ENCODE measurements around the gene NFKBIA. TPM values are rescaled to one million over a fixed set of nuclear protein-coding genes. Genes with fewer than 3 reads are reported as not detected.
"Not testable (repeated sequence)": the region's sequence is repeated elsewhere in the genome, so short reads cannot be mapped to it uniquely, and the experiment has no call there.

Gene NFKBIA
- total RNA-seq, result 93.1 and 252 TPM in 2 replicates

DNA sequence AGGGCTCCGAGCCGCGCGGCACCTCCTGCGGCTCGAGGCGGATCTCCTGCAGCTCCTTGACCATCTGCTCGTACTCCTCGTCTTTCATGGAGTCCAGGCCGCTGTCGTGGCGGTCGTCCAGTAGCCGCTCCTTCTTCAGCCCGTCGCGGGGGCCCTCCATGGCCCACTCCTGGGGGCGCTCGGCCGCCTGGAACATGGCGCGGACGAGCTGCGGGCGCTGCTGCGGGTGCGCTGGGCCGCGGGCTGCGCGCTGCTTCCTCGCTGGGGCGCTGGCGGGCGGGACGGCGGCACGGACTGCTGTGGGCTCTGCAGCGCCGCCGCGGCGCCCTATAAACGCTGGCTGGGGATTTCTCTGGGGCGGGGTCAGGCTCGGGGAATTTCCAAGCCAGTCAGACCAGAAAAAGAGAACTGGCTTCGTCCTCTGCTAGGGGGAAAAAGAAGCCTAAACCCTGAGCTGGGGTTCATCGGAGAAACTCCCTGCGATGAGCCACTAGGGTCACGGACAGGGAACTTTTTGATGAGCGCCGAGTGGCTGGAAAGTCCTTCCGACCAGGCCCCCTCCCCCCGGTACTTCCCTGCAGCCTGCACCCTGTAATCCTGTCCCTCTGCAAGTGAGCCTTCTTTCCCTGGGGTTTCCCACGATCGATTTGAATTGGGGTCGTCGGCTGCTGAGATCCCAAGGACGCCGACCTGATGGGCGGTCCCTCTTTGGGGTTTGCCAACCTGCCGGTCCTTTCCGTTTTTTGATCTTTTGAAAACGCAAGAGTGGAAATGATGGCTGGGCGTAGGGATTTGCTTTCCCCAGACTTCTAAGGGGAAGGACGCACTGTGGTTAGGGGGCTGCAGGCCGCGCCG is at the start of gene NFKBIA:
Gene NFKBIA (minus strand): TSS at position 301 of the 855 bp plus-strand sequence. CDS start 105 bp downstream, at position 196.
- TF ChIP-seq, protein P1, sequence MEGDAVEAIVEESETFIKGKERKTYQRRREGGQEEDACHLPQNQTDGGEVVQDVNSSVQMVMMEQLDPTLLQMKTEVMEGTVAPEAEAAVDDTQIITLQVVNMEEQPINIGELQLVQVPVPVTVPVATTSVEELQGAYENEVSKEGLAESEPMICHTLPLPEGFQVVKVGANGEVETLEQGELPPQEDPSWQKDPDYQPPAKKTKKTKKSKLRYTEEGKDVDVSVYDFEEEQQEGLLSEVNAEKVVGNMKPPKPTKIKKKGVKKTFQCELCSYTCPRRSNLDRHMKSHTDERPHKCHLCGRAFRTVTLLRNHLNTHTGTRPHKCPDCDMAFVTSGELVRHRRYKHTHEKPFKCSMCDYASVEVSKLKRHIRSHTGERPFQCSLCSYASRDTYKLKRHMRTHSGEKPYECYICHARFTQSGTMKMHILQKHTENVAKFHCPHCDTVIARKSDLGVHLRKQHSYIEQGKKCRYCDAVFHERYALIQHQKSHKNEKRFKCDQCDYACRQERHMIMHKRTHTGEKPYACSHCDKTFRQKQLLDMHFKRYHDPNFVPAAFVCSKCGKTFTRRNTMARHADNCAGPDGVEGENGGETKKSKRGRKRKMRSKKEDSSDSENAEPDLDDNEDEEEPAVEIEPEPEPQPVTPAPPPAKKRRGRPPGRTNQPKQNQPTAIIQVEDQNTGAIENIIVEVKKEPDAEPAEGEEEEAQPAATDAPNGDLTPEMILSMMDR (IDR thresholded peaks at IDR 0.05; ENCODE audit: insufficient read depth, low read depth, low read length), result peak; percentile 26
- H3K4me3 ChIP-seq (ENCODE audit: low read depth, low read length), result peak within 1 kb of the TSS; percentile 75
- DNase-seq (ENCODE audit: low read depth), result peak; percentile 91

DNA sequence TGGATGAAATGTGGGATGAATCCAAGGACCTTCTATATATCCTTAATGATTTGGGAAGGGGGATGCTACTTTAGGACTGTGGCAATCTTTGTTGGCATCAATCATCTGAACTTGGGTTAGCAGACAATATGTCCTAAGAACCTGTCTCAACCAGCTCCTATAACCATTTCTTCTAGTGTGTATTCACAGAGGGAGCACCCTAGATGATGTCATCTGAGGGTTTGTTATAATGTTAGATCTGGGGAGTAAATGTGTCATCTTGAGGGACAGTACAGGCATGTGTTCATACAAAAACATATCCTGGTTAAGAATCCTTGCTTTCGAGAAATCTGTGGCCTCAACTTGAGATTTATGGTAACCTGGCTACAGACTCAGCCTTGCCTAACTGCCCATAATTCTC is 41.9 kb upstream of the NFKBIA start:
- no peak for DNase-seq (ENCODE audit: low read depth)
- TF ChIP-seq, protein P1 (IDR thresholded peaks at IDR 0.05; ENCODE audit: insufficient read depth, low read depth, low read length), result no peak
- no peak overlapping the region for H3K4me3 ChIP-seq (ENCODE audit: low read depth, low read length)

DNA sequence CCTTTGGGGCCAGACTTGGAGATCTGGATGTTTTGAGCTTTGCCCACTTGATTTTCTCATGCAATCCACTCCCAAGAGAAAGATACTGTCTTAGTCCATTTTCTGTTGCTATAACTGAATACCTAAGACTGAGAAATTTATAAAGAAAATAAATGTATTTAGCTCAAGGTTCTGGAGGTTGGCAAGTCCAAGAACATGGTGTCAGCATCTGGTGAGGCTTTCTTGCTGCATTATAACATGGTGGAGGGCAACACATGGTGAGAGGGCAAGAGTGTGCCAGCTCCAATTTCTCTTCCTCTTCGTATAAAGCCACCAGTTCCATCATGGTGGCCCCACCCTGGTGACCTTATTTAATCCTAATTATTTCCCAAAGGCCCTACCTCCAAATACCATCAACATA is 39.6 kb upstream of the NFKBIA start:
- no peak for DNase-seq (ENCODE audit: low read depth)
- no peak overlapping the region for H3K4me3 ChIP-seq (ENCODE audit: low read depth, low read length)
- TF ChIP-seq, protein P1 (IDR thresholded peaks at IDR 0.05; ENCODE audit: insufficient read depth, low read depth, low read length), result no peak

GRCh38 chr14:35441160-35441559 is 36.6 kb upstream of the NFKBIA start:
- DNase-seq (ENCODE audit: low read depth), result no peak
- TF ChIP-seq, protein P1 (IDR thresholded peaks at IDR 0.05; ENCODE audit: insufficient read depth, low read depth, low read length), result no peak
- H3K4me3 ChIP-seq (ENCODE audit: low read depth, low read length), result no peak overlapping the region

DNA sequence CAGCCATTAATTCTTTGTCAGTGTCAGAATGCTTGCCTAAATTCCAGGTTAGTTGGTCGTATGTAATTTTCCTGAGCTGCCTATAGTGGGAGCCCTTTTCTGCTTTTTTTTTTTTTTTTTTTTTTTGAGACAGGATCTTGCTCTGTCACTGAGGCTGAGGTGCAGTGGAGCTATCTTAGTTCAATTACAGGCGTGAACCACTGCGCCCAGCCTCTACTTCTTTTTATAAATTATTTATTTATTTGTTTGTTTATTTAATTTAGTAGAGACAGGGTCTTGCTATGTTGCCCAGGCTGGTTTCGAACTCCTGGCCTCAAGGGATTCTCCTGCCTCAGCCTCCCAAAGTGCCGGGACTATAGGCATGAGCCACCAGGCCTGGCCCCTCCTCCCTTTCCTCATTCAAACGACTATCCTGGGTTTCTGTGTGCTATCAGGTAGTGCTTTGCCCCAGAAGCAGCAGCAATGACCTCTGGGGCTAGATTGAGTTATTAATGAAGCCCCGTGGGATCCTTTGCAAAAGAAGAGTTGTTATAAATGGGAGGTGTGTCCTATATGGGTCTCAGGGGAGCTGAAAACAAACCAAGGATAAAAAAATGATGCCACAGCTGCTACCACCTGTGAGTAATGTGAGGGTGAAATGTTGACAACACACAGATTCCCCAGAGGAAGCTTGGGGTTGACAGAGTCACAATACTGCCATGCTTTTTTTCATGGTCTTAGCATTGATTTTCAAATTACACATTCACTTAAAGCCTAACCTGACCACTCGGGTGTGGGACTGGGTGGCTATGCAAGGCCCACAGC is 34.6 kb upstream of the NFKBIA start:
- H3K4me3 ChIP-seq (ENCODE audit: low read depth, low read length), result no peak overlapping the region
- TF ChIP-seq, protein P1 (IDR thresholded peaks at IDR 0.05; ENCODE audit: insufficient read depth, low read depth, low read length), result peak; percentile 61
- DNase-seq (ENCODE audit: low read depth), result no peak

DNA sequence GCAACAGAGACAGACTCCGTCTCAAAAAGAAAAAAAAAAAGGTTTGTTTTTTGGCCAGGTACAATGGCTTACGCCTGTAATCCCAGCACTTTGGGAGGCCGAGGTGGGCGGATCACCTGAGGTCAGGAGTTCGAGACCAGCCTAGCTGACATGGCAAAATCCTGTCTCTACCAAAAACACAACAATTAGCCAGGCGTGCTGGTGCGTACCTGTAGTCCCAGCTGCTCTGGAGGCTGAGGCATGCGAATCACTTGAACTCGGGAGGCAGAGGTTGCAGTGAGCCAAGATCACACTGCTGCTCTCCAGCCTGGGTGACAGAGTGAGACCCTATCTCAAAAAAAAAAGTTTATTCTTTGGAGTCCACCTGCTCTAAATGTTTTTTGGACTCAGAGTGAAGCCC is 33.9 kb upstream of the NFKBIA start:
- not testable (repeated sequence) for DNase-seq (ENCODE audit: low read depth); H3K4me3 ChIP-seq (ENCODE audit: low read depth, low read length)

DNA sequence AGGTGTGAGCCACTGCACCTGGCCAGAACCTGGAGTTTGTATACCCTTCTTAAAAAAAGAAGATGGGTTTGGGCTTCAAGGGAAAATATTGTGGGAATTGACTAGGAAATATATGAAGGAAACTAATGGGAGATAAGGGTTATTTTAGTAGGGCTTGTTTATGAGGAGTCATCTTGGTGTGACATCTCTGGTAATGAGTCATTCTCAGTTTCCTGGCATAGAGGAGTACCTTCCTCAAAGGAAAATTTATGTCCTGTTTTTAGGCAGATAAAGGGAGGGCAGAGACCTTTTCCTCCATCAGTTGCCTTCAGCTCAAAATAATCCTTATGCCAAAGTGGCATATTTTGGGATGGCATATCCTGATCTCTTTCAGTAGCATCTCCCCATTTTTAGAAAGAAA is 30.6 kb upstream of the NFKBIA start:
- H3K4me3 ChIP-seq (ENCODE audit: low read depth, low read length), result no peak overlapping the region
- no peak for DNase-seq (ENCODE audit: low read depth)
- TF ChIP-seq, protein P1 (IDR thresholded peaks at IDR 0.05; ENCODE audit: insufficient read depth, low read depth, low read length), result no peak

Data from fibroblast of villous mesenchyme (primary cell).